Left renal pelvis (tissue), 4 donors: ENCODE measurements around the gene SH3RF1. TPM values are rescaled to one million over a fixed set of nuclear protein-coding genes. Genes with fewer than 3 reads are reported as not detected.

Experiments
- DNase-seq, 4 donors: peaks; one replicate each; pipeline ENCODE4 v3.0.0-alpha.2; 2013; ENCODE audit warnings: low read depth in 4 of 4, low spot score in 3 of 4
- polyA plus RNA-seq, 4 donors: library from polyadenylated mRNA; unstranded; fragments of 120-200 nt; gene quantifications; one replicate each; pipeline ENCODE4 v1.2.1, GENCODE V29; 2013; ENCODE audit not compliant: insufficient read length in 4 of 4

Gene SH3RF1
- polyA plus RNA-seq, 4 donors, result 10.1 to 35.9 (median 29.1) TPM

GRCh38 chr4:169050881-169051760 is 219.6 kb downstream of the SH3RF1 start:
- no peak for DNase-seq

- no peak for DNase-seq
Observed at GRCh38 chr4:169050284-169050683, 220.5 kb downstream of the SH3RF1 start.

GRCh38 chr4:169048868-169049414 is 221.8 kb downstream of the SH3RF1 start:
- DNase-seq, result no peak

DNA sequence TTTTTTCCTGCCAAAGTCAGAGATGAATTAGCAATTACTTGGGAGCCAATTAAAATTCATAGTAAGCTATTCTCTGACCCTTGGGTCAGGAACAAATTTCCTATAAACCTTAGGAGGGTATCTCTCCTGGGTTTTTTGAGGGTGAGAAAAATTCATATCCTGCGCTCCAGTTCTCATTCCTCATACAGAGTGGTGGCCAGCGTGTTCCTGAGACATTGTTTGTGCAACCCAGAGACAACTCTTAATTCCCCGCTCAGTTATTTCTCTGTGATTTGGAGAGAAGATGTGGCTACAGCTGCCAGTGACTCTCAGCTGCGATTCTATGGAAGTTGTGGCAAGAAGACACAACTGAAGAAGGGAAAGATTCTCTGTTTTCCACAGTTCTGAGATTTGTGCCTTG is 222.8 kb downstream of the SH3RF1 start:
- no peak for DNase-seq

- no peak for DNase-seq
Observed at GRCh38 chr4:169045862-169046584, 224.7 kb downstream of the SH3RF1 start.

DNA sequence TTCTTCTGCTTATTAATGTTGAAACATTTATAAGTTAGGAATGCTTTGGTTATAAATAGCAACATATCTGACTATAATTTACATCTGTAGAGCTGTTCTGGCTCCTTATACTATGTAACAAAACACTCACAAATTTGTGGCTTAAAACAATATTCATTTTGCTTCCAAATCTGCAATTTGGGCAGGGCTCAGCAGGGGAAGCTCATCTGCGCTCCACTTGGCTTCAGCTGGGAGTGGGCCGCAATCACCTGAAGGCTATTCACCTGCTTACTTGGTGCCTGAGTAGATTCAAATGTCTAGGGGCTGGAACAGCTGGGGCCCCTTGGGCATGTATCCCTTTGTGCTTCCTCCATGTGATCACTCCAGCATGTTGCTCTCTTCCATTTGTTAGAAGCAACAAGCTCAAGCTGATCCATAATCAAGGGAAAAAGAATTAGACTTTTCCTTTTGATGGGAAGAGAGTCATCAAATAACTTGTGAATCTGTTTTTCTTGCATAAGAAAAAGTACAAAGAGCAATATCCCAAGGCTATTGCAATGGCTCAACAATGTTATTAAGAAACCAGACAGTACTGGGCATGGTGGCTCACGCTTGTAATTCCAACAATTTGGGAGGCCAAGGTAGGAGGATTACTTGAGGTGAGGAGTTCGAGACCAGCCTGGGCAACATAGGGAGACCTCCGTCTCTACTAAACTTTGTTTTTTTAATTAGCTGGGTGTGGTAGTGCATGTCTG is 225.9 kb downstream of the SH3RF1 start:
- no peak for DNase-seq
